Measurements from ENCODE around the gene SIRPD. TPM values are rescaled to one million over a fixed set of nuclear protein-coding genes. Genes with fewer than 3 reads are reported as not detected.

Gene SIRPD
- not detected in 2 replicates for total RNA-seq (ENCODE audit: low replicate concordance)

GRCh38 chr20:1557605-1558004 is at the start of gene SIRPD:
Gene SIRPD, minus strand, starts transcription at chr20:1557705. Its CDS starts 52 bp downstream, at chr20:1557653.
- Histone ChIP-seq H3K79me2 (ENCODE audit: low read depth) (no peaks in the 10 kb centered on the region), H3F3A (ENCODE audit: low read depth) (no peaks in the 10 kb centered on the region), H3K27ac (no peak within 1 kb of the TSS), H3K9me3 (ENCODE audit: low read depth) (no peaks in the 10 kb centered on the region), H3K27me3 (no peaks in the 10 kb centered on the region), H3K4me3 (no peak within 1 kb of the TSS), H3K4me2 (no peak within 1 kb of the TSS), H2AFZ (replicated peaks) (no peak within 1 kb of the TSS), H4K20me1 (ENCODE audit: low read depth) (no peaks in the 10 kb centered on the region), H3K9ac (no peak within 1 kb of the TSS), H3K4me1 (no peaks in the 10 kb centered on the region), H3K36me3 (no peaks in the 10 kb centered on the region)
- Mint-ChIP-seq H3K4me1 (no peaks in the 10 kb centered on the region), H3K36me3 (no peaks in the 10 kb centered on the region), H3K9me3 (peaks cover 1% of the 10 kb centered on the region), H3K4me3 (no peak within 1 kb of the TSS), H3K27ac (no peak within 1 kb of the TSS), H3K27me3 (ENCODE audit: insufficient read depth, low read depth) (peaks cover 4% of the 10 kb centered on the region)
- TF ChIP-seq CTCF (IDR thresholded peaks at IDR 0.05) (no peak), EZH2phosphoT487 (IDR thresholded peaks at IDR 0.05) (no peak), EZH2 (IDR thresholded peaks at IDR 0.05) (no peak)
- DNase-seq (ENCODE audit: low spot score): no peak

- Histone ChIP-seq H3K4me3 (no peak overlapping the region), H3F3A (ENCODE audit: low read depth) (no peaks in the 10 kb centered on the region), H3K9me3 (ENCODE audit: low read depth) (no peaks in the 10 kb centered on the region), H3K79me2 (ENCODE audit: low read depth) (no peaks in the 10 kb centered on the region), H3K9ac (no peak overlapping the region), H4K20me1 (ENCODE audit: low read depth) (no peaks in the 10 kb centered on the region), H3K4me2 (no peak overlapping the region), H3K36me3 (no peaks in the 10 kb centered on the region), H3K27me3 (no peaks in the 10 kb centered on the region), H2AFZ (replicated peaks) (no peak overlapping the region), H3K27ac (no peak overlapping the region), H3K4me1 (no peaks in the 10 kb centered on the region)
- Mint-ChIP-seq H3K4me3 (no peak overlapping the region), H3K4me1 (no peaks in the 10 kb centered on the region), H3K27me3 (ENCODE audit: insufficient read depth, low read depth) (no peaks in the 10 kb centered on the region), H3K27ac (no peak overlapping the region), H3K9me3 (no peaks in the 10 kb centered on the region), H3K36me3 (no peaks in the 10 kb centered on the region)
- DNase-seq (ENCODE audit: low spot score): no peak
- no peak for TF ChIP-seq EZH2phosphoT487 (IDR thresholded peaks at IDR 0.05)
- TF ChIP-seq EZH2 (IDR thresholded peaks at IDR 0.05): no peak
- TF ChIP-seq CTCF (IDR thresholded peaks at IDR 0.05): no peak
Observed at GRCh38 chr20:1600736-1601135, 43.2 kb upstream of the SIRPD start.

- H3K9me3 ChIP-seq (ENCODE audit: low read depth): no peaks in the 10 kb centered on the region
- no peaks in the 10 kb centered on the region for H3K79me2 ChIP-seq (ENCODE audit: low read depth)
- H3K27me3 ChIP-seq: no peaks in the 10 kb centered on the region
- H3K27ac Mint-ChIP-seq: no peak overlapping the region
- no peaks in the 10 kb centered on the region for H3K4me1 ChIP-seq
- H4K20me1 ChIP-seq (ENCODE audit: low read depth): no peaks in the 10 kb centered on the region
- no peaks in the 10 kb centered on the region for H3K36me3 ChIP-seq
- H3K36me3 Mint-ChIP-seq: no peaks in the 10 kb centered on the region
- no peak overlapping the region for H3K27ac ChIP-seq
- H3K4me2 ChIP-seq: no peak overlapping the region
- H3K4me1 Mint-ChIP-seq: no peaks in the 10 kb centered on the region
- no peak for DNase-seq (ENCODE audit: low spot score)
- H3K4me3 ChIP-seq: no peak overlapping the region
- H3K9ac ChIP-seq: no peak overlapping the region
- no peaks in the 10 kb centered on the region for H3F3A ChIP-seq (ENCODE audit: low read depth)
- H3K9me3 Mint-ChIP-seq: no peaks in the 10 kb centered on the region
- no peaks in the 10 kb centered on the region for H3K27me3 Mint-ChIP-seq (ENCODE audit: insufficient read depth, low read depth)
- TF ChIP-seq CTCF (IDR thresholded peaks at IDR 0.05) (no peak), EZH2 (IDR thresholded peaks at IDR 0.05) (no peak), EZH2phosphoT487 (IDR thresholded peaks at IDR 0.05) (no peak)
- no peak overlapping the region for H3K4me3 Mint-ChIP-seq
- no peak overlapping the region for H2AFZ ChIP-seq (replicated peaks)
Observed at GRCh38 chr20:1595333-1595732, 37.8 kb upstream of the SIRPD start.
